HEK293 (cell line): ENCODE measurements around the gene SOCS1.

ENCODE experiments used
- CTCF ChIA-PET: fragments of 350-600 bp; formaldehyde crosslinking; extraction: SDS; loops from one replicate; lab custom pipeline; 2021; ENCODE audit warnings: antibody characterized with exemption; lab: Yijun Ruan, JAX
- POLR2A ChIA-PET: fragments of 300-600 bp; formaldehyde crosslinking; extraction: SDS; loops from one replicate; lab custom pipeline; 2020; ENCODE audit warnings: antibody characterized with exemption, inconsistent platforms; lab: Yijun Ruan, JAX
- H3K27ac ChIP-seq: fragments of 200-500 bp; sonication (Bioruptor generic); 2 replicates; pipeline ENCODE4 v1.5.1; 2014; ENCODE audit warnings: low read depth, low read length, control low read depth, inconsistent platforms; ENCODE audit errors: extremely low read depth
- H3K36me3 ChIP-seq, 2 experiments: fragments of 200-500 bp in 1 of 2; sonication (Bioruptor generic) in 1 of 2; 1 replicate in 1 of 2; 2 replicates in 1 of 2; pipeline ENCODE4 v1.5.1; 2014 to 2017; ENCODE audit warnings: inconsistent platforms in 2 of 2, low read length in 2 of 2; ENCODE audit not compliant: control insufficient read depth in 2 of 2, insufficient read depth in 1 of 2
- H3K4me1 ChIP-seq: fragments of 200-500 bp; sonication (Bioruptor generic); 2 replicates; pipeline ENCODE4 v1.5.1; 2014; ENCODE audit warnings: mild to moderate bottlenecking, low read length, inconsistent platforms; ENCODE audit not compliant: control insufficient read depth, insufficient read depth
- H3K4me3 ChIP-seq: 2 replicates; pipeline ENCODE4 v1.5.1; 2011; ENCODE audit warnings: low read depth, mild to moderate bottlenecking, control low read depth, low read length, moderate library complexity
- H3K9me3 ChIP-seq: fragments of 200-500 bp; sonication (Bioruptor generic); 2 replicates; pipeline ENCODE4 v1.5.1; 2014; ENCODE audit warnings: low read depth, low read length, inconsistent platforms; ENCODE audit not compliant: control insufficient read depth, insufficient read depth
- CTCF ChIP-seq: fragments of 450-650 bp; formaldehyde crosslinking; IDR thresholded peaks from 2 replicates; pipeline ENCODE4 v1.5.1; 2016; ENCODE audit warnings: missing biosample characterization, missing genetic modification characterization
- GLIS2 ChIP-seq: fragments of 450-650 bp; formaldehyde crosslinking; IDR thresholded peaks from 2 replicates; pipeline ENCODE4 v1.5.1; 2016; ENCODE audit warnings: missing biosample characterization, missing genetic modification characterization
- INSM2 ChIP-seq: fragments of 450-650 bp; formaldehyde crosslinking; IDR thresholded peaks from 2 replicates; pipeline ENCODE4 v1.5.1; 2016; ENCODE audit warnings: missing biosample characterization, missing genetic modification characterization
- KLF8 ChIP-seq: fragments of 450-650 bp; formaldehyde crosslinking; IDR thresholded peaks from 2 replicates; pipeline ENCODE4 v1.5.1; 2016; ENCODE audit warnings: missing biosample characterization, missing genetic modification characterization
- REPIN1 ChIP-seq: fragments of 450-650 bp; formaldehyde crosslinking; IDR thresholded peaks from 2 replicates; pipeline ENCODE4 v1.5.1; 2017; ENCODE audit warnings: missing biosample characterization, missing genetic modification characterization, low read depth
- SALL2 ChIP-seq: fragments of 450-650 bp; formaldehyde crosslinking; IDR thresholded peaks from 2 replicates; pipeline ENCODE4 v1.5.0; 2017; ENCODE audit warnings: missing biosample characterization, mild to moderate bottlenecking, missing genetic modification characterization, borderline replicate concordance
- ZBTB1 ChIP-seq: fragments of 450-650 bp; formaldehyde crosslinking; IDR thresholded peaks from 2 replicates; pipeline ENCODE4 v1.5.1; 2016; ENCODE audit warnings: missing biosample characterization, missing genetic modification characterization
- ZBTB17 ChIP-seq: fragments of 450-650 bp; formaldehyde crosslinking; IDR thresholded peaks from 2 replicates; pipeline ENCODE4 v1.5.1; 2016; ENCODE audit warnings: missing biosample characterization, missing genetic modification characterization
- ZBTB48 ChIP-seq: fragments of 450-650 bp; formaldehyde crosslinking; IDR thresholded peaks from 2 replicates; pipeline ENCODE4 v1.5.1; 2016; ENCODE audit warnings: missing biosample characterization, missing genetic modification characterization
- ZBTB8A ChIP-seq: fragments of 450-650 bp; formaldehyde crosslinking; IDR thresholded peaks from 2 replicates; pipeline ENCODE4 v1.5.1; 2016; ENCODE audit warnings: missing biosample characterization, missing genetic modification characterization
- ZEB2 ChIP-seq: fragments of 450-650 bp; formaldehyde crosslinking; IDR thresholded peaks from 2 replicates; pipeline ENCODE4 v1.5.1; 2016; ENCODE audit warnings: missing biosample characterization, missing genetic modification characterization
- ZFP41 ChIP-seq: fragments of 450-650 bp; formaldehyde crosslinking; IDR thresholded peaks from 2 replicates; pipeline ENCODE4 v1.5.1; 2016; ENCODE audit warnings: missing biosample characterization, missing genetic modification characterization, borderline replicate concordance
- ZIC2 ChIP-seq: fragments of 450-650 bp; formaldehyde crosslinking; IDR thresholded peaks from 2 replicates; pipeline ENCODE4 v1.5.1; 2016; ENCODE audit warnings: missing biosample characterization, missing genetic modification characterization
- ZNF112 ChIP-seq: fragments of 450-650 bp; formaldehyde crosslinking; IDR thresholded peaks from 2 replicates; pipeline ENCODE4 v1.5.0; 2017; ENCODE audit warnings: missing biosample characterization, missing genetic modification characterization
- ZNF24 ChIP-seq: fragments of 450-650 bp; formaldehyde crosslinking; IDR thresholded peaks from 2 replicates; pipeline ENCODE4 v1.5.1; 2016; ENCODE audit warnings: missing biosample characterization, missing genetic modification characterization
- ZNF324 ChIP-seq: fragments of 450-650 bp; formaldehyde crosslinking; IDR thresholded peaks from 2 replicates; pipeline ENCODE4 v1.5.1; 2016; ENCODE audit warnings: missing biosample characterization, missing genetic modification characterization
- ZNF354C ChIP-seq: fragments of 450-650 bp; formaldehyde crosslinking; IDR thresholded peaks from 2 replicates; pipeline ENCODE4 v1.5.1; 2016; ENCODE audit warnings: missing biosample characterization, missing genetic modification characterization, low read depth, borderline replicate concordance
- ZNF366 ChIP-seq: fragments of 450-650 bp; formaldehyde crosslinking; conservative IDR thresholded peaks from 2 replicates; pipeline ENCODE4 v1.5.1; 2016; ENCODE audit warnings: missing biosample characterization, missing genetic modification characterization
- ZNF394 ChIP-seq: fragments of 450-650 bp; formaldehyde crosslinking; IDR thresholded peaks from 2 replicates; pipeline ENCODE4 v1.5.1; 2016; ENCODE audit warnings: missing biosample characterization, missing genetic modification characterization, mild to moderate bottlenecking, moderate library complexity, borderline replicate concordance
- ZNF433 ChIP-seq: fragments of 450-650 bp; formaldehyde crosslinking; IDR thresholded peaks from 2 replicates; pipeline ENCODE4 v1.5.1; 2016; ENCODE audit warnings: missing biosample characterization, missing genetic modification characterization, low read depth
- ZNF548 ChIP-seq: fragments of 450-650 bp; formaldehyde crosslinking; IDR thresholded peaks from 2 replicates; pipeline ENCODE4 v1.5.1; 2016; ENCODE audit warnings: missing biosample characterization, missing genetic modification characterization
- ZNF561 ChIP-seq: fragments of 450-650 bp; IDR thresholded peaks from 2 replicates; pipeline ENCODE4 v1.5.1; 2018; ENCODE audit warnings: missing biosample characterization, missing genetic modification characterization, borderline replicate concordance
- ZNF654 ChIP-seq: fragments of 450-650 bp; formaldehyde crosslinking; IDR thresholded peaks from 2 replicates; pipeline ENCODE4 v1.5.1; 2016; ENCODE audit warnings: low read depth, missing biosample characterization, missing genetic modification characterization
- ZNF658 ChIP-seq: fragments of 450-650 bp; formaldehyde crosslinking; IDR thresholded peaks from 2 replicates; pipeline ENCODE4; 2016; ENCODE audit warnings: missing biosample characterization, missing genetic modification characterization
- ZNF660 ChIP-seq: fragments of 450-650 bp; IDR thresholded peaks from 2 replicates; pipeline ENCODE4 v1.5.1; 2018; ENCODE audit warnings: missing biosample characterization, mild to moderate bottlenecking, missing genetic modification characterization
- ZNF704 ChIP-seq: fragments of 450-650 bp; formaldehyde crosslinking; IDR thresholded peaks from 2 replicates; pipeline ENCODE4 v1.5.1; 2016; ENCODE audit warnings: missing biosample characterization, missing genetic modification characterization
- ZSCAN23 ChIP-seq: fragments of 450-650 bp; formaldehyde crosslinking; IDR thresholded peaks from 2 replicates; pipeline ENCODE4 v1.5.1; 2016; ENCODE audit warnings: missing biosample characterization, missing genetic modification characterization
- ZSCAN30 ChIP-seq: fragments of 450-650 bp; IDR thresholded peaks from 2 replicates; pipeline ENCODE4 v1.5.1; 2018; ENCODE audit warnings: missing biosample characterization, mild to moderate bottlenecking, missing genetic modification characterization, moderate library complexity
- TF ChIP-seq, protein P1 (sequence below): fragments of 450-650 bp; formaldehyde crosslinking; IDR thresholded peaks from 2 replicates; pipeline ENCODE4 v1.5.1; 2016; ENCODE audit warnings: missing biosample characterization, missing genetic modification characterization
- TF ChIP-seq, protein P2 (sequence below): fragments of 450-650 bp; formaldehyde crosslinking; IDR thresholded peaks from 2 replicates; pipeline ENCODE4 v1.5.1; 2017; ENCODE audit warnings: missing biosample characterization, mild to moderate bottlenecking, missing genetic modification characterization, moderate library complexity

SOCS1 gene

GRCh38 chr16:11257131-11257938, 1.3 kb upstream of the SOCS1 start:
- no peaks in the 10 kb centered on the region for H3K9me3 ChIP-seq
- H3K4me3 ChIP-seq, result no peak overlapping the region
- ChIA-PET CTCF (interaction anchor here (0.6 to 6.8 kb wide), 20 partner anchors 10 to 304 kb away, joined by 3 to 58 read pairs (median 4); no protein-coding TSS in a partner anchor), POLR2A (interaction anchor here (1.0 to 2.0 kb wide), 5 partner anchors 12 to 274 kb away, joined by 3 to 15 read pairs (median 4); partner anchors contain the start of gene TNP2)
- no peaks in the 10 kb centered on the region for H3K36me3 ChIP-seq
- H3K27ac ChIP-seq, result no peak overlapping the region; the same call in 1 of the 2 replicates
- peaks cover 5% of the 10 kb centered on the region; the same call in 1 of the 2 replicates for H3K4me1 ChIP-seq
- no peak for TF ChIP-seq INSM2 (tag by site-specific recombination)
- TF ChIP-seq, protein P1, sequence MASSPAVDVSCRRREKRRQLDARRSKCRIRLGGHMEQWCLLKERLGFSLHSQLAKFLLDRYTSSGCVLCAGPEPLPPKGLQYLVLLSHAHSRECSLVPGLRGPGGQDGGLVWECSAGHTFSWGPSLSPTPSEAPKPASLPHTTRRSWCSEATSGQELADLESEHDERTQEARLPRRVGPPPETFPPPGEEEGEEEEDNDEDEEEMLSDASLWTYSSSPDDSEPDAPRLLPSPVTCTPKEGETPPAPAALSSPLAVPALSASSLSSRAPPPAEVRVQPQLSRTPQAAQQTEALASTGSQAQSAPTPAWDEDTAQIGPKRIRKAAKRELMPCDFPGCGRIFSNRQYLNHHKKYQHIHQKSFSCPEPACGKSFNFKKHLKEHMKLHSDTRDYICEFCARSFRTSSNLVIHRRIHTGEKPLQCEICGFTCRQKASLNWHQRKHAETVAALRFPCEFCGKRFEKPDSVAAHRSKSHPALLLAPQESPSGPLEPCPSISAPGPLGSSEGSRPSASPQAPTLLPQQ (tag by site-specific recombination), result peak; percentile 54
- no peak for TF ChIP-seq KLF8 (tag by site-specific recombination)
- TF ChIP-seq ZNF660 (tag by site-specific recombination), result no peak
- TF ChIP-seq ZNF704 (tag by site-specific recombination), result no peak
- TF ChIP-seq REPIN1 (tag by site-specific recombination), result no peak
- 0 out of 2 replicates have a peak, but pooled peaks have one; percentile 19 for TF ChIP-seq ZNF366
- TF ChIP-seq ZBTB48, result peak; percentile 92
- no peak for TF ChIP-seq ZNF433 (tag by site-specific recombination)
- no peak for TF ChIP-seq ZFP41 (tag by site-specific recombination)
- no peak for TF ChIP-seq ZSCAN23 (tag by site-specific recombination)
- no peak for TF ChIP-seq SALL2
- TF ChIP-seq ZNF561, result peak; percentile 30; the same call in 1 of the 2 replicates
- TF ChIP-seq ZNF654 (tag by site-specific recombination), result peak; percentile 83
- TF ChIP-seq ZBTB17 (tag by site-specific recombination), result peak; percentile 23; the same call in 1 of the 2 replicates
- TF ChIP-seq ZSCAN30 (tag by site-specific recombination), result peak; percentile 65; the same call in 1 of the 2 replicates
- no peak for TF ChIP-seq ZNF354C (tag by site-specific recombination)
- TF ChIP-seq CTCF (tag by site-specific recombination), result peak; percentile 80
- TF ChIP-seq, protein P2, sequence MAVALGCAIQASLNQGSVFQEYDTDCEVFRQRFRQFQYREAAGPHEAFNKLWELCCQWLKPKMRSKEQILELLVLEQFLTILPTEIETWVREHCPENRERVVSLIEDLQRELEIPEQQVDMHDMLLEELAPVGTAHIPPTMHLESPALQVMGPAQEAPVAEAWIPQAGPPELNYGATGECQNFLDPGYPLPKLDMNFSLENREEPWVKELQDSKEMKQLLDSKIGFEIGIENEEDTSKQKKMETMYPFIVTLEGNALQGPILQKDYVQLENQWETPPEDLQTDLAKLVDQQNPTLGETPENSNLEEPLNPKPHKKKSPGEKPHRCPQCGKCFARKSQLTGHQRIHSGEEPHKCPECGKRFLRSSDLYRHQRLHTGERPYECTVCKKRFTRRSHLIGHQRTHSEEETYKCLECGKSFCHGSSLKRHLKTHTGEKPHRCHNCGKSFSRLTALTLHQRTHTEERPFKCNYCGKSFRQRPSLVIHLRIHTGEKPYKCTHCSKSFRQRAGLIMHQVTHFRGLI, result peak; percentile 16; the same call in 1 of the 2 replicates
- TF ChIP-seq ZEB2 (tag by site-specific recombination), result peak; percentile 31; the same call in 1 of the 2 replicates
- peak; percentile 29 for TF ChIP-seq ZIC2 (tag by site-specific recombination)
- TF ChIP-seq ZNF658 (tag by site-specific recombination), result no peak
- TF ChIP-seq ZBTB1, result no peak
- TF ChIP-seq ZNF394 (tag by site-specific recombination), result peak; percentile 11; the same call in 1 of the 2 replicates
- TF ChIP-seq ZBTB8A (tag by site-specific recombination), result peak; percentile 71
- TF ChIP-seq ZNF112 (tag by site-specific recombination), result no peak
- no peak; the same call in 1 of the 2 replicates for TF ChIP-seq ZNF548
- TF ChIP-seq GLIS2 (tag by site-specific recombination), result no peak
- peak; percentile 37; the same call in 1 of the 2 replicates for TF ChIP-seq ZNF24 (tag by site-specific recombination)
- TF ChIP-seq ZNF324, result no peak
